A673 (cell line): ENCODE data around the gene KLRB1. TPM values are rescaled to one million over a fixed set of nuclear protein-coding genes. Genes with fewer than 3 reads are reported as not detected.

Experiments used
- BruUV-seq: library from RNA; stranded (reverse); fragments of 400-500 nt; replicated peaks from 2 replicates; lab custom pipeline; 2021; lab: Mats Ljungman, UMichigan
- CTCF ChIA-PET: fragments of 300-600 bp; sonication (Branson Sonifier 250); formaldehyde crosslinking; loops from one replicate; lab custom pipeline; 2022; ENCODE audit warnings: antibody characterized with exemption; lab: Charles Lee
- POLR2A ChIA-PET: fragments of 300-600 bp; sonication (Branson Sonifier 250); formaldehyde crosslinking; loops from one replicate; lab custom pipeline; 2022; ENCODE audit warnings: antibody characterized with exemption; ENCODE audit not compliant: low non-redundant PET; lab: Charles Lee
- DNase-seq: peaks from one replicate; pipeline ENCODE4 v3.0.0-alpha.2; 2015; ENCODE audit warnings: low spot score
- H3K27ac ChIP-seq: fragments of 200-600 bp; sonication (generic); 2 replicates; pipeline ENCODE4 v1.5.1; 2016; ENCODE audit warnings: mixed run types, low read depth, mild to moderate bottlenecking, mixed read lengths, antibody characterized with exemption, low read length; ENCODE audit not compliant: poor library complexity, severe bottlenecking
- H3K27me3 ChIP-seq: fragments of 200-600 bp; sonication (generic); replicated peaks from 2 replicates; pipeline ENCODE4 v1.6.1; 2017; ENCODE audit warnings: mixed run types, low read depth, mild to moderate bottlenecking, mixed read lengths, antibody characterized with exemption, low read length; ENCODE audit not compliant: insufficient read depth, poor library complexity
- H3K36me3 ChIP-seq: fragments of 200-600 bp; sonication (generic); 2 replicates; pipeline ENCODE4 v1.6.1; 2016; ENCODE audit warnings: mixed run types, mild to moderate bottlenecking, mixed read lengths, antibody characterized with exemption, low read length; ENCODE audit not compliant: insufficient read depth, poor library complexity, severe bottlenecking
- H3K4me1 ChIP-seq: fragments of 200-600 bp; sonication (generic); 2 replicates; pipeline ENCODE4 v1.6.1; 2017; ENCODE audit warnings: mixed run types, mild to moderate bottlenecking, mixed read lengths, antibody characterized with exemption, low read length; ENCODE audit not compliant: insufficient read depth, poor library complexity, severe bottlenecking
- H3K4me3 ChIP-seq: fragments of 200-600 bp; sonication (generic); 2 replicates; pipeline ENCODE4 v1.5.1; 2016; ENCODE audit warnings: low read depth, mixed run types, mild to moderate bottlenecking, mixed read lengths, low read length; ENCODE audit not compliant: poor library complexity, severe bottlenecking
- H3K9me3 ChIP-seq: fragments of 200-600 bp; sonication (generic); 2 replicates; pipeline ENCODE4 v1.6.1; 2016; ENCODE audit warnings: mixed run types, low read depth, mild to moderate bottlenecking, mixed read lengths, antibody characterized with exemption, low read length; ENCODE audit not compliant: poor library complexity, severe bottlenecking
- CTCF ChIP-seq: fragments of 300-800, 200-600 bp; sonication (generic); conservative IDR thresholded peaks from 2 replicates; pipeline ENCODE4 v1.5.1; 2017; ENCODE audit warnings: low read depth, mild to moderate bottlenecking, antibody characterized with exemption, low read length, moderate library complexity, mixed read lengths
- EZH2 ChIP-seq: fragments of 200-600 bp; sonication (generic); IDR thresholded peaks from 2 replicates; pipeline ENCODE4 v1.6.1; 2017; ENCODE audit warnings: borderline replicate concordance, low read depth, mild to moderate bottlenecking, mixed read lengths, antibody characterized with exemption, low read length; ENCODE audit not compliant: poor library complexity, severe bottlenecking
- intact Hi-C: fragments of 100-400 bp; cut with micrococcal nuclease; formaldehyde crosslinking; loops from one replicate; pipeline ENCODE4 v1.10.0; 2022; ENCODE audit not compliant: unreplicated experiment
- total RNA-seq: library from RNA; stranded (reverse); gene quantifications from 2 replicates; pipeline ENCODE4 v1.2.3, GENCODE V29; 2021

Gene KLRB1
- total RNA-seq, 1 experiment from 2014 or later: not detected

GRCh38 chr12:9632766-9633165, 25.1 kb upstream of the KLRB1 start:
- TF ChIP-seq CTCF: no peak
- TF ChIP-seq EZH2: no peak
- ChIA-PET POLR2A (no interaction called here), CTCF (no interaction called here)
- intact Hi-C loops: no loop called here
- Histone ChIP-seq H3K36me3 (no peaks in the 10 kb centered on the region), H3K4me1 (no peaks in the 10 kb centered on the region), H3K9me3 (no peaks in the 10 kb centered on the region), H3K27ac (no peak overlapping the region), H3K4me3 (no peak overlapping the region), H3K27me3 (peaks cover 10% of the 10 kb centered on the region)
- BruUV-seq: no TSS peak
- no peak for DNase-seq

- Histone ChIP-seq H3K27ac (no peak overlapping the region), H3K27me3 (no peaks in the 10 kb centered on the region), H3K4me1 (no peaks in the 10 kb centered on the region), H3K9me3 (no peaks in the 10 kb centered on the region), H3K36me3 (no peaks in the 10 kb centered on the region), H3K4me3 (no peak overlapping the region)
- no peak for TF ChIP-seq CTCF
- TF ChIP-seq EZH2: no peak
- DNase-seq: no peak
- no TSS peak for BruUV-seq
- POLR2A ChIA-PET: no interaction called here
- CTCF ChIA-PET: no interaction called here
- intact Hi-C loops: no loop called here
Measured at GRCh38 chr12:9626821-9627220, 19.1 kb upstream of the KLRB1 start.

DNA sequence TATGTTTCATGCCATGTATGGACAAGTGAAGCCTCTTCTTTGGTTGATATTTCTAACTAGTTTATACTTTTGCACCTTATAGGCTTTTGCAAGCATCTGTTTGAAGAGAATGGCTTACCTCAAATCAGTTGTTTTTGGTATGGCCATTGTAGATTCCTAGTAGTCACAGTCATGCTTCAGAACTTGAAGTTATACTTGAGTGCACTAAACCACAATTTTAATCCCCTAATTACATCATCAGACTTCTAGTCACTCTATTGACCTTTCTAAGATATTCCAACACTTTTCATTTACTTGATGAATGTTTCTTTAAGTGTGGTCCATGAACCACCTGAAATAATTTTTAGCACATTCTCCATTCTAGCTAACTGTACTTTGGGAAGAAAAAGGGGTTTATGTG, 18.6 kb upstream of the KLRB1 start:
- DNase-seq: no peak
- Histone ChIP-seq H3K4me1 (no peaks in the 10 kb centered on the region), H3K36me3 (no peaks in the 10 kb centered on the region), H3K27ac (no peak overlapping the region), H3K4me3 (no peak overlapping the region), H3K27me3 (no peaks in the 10 kb centered on the region), H3K9me3 (no peaks in the 10 kb centered on the region)
- CTCF ChIA-PET: no interaction called here
- POLR2A ChIA-PET: no interaction called here
- intact Hi-C loops: no loop called here
- TF ChIP-seq CTCF: no peak
- TF ChIP-seq EZH2: no peak
- BruUV-seq: no TSS peak
